CD4-positive, alpha-beta T cell (primary cell): ENCODE results near the gene SLC41A2. TPM values are rescaled to one million over a fixed set of nuclear protein-coding genes. Genes with fewer than 3 reads are reported as not detected.

Experiments
- ATAC-seq: fragments of 200-7000 bp; cut with Tn5 transposase; one replicate; pipeline ENCODE4 v1.10.0; 2022; ENCODE audit warnings: mild to moderate bottlenecking; ENCODE audit not compliant: poor library complexity
- CTCF ChIA-PET: fragments of 350-600 bp; sonication (Branson Sonifier 250); formaldehyde crosslinking; loops from one replicate; lab custom pipeline; 2021; ENCODE audit warnings: antibody characterized with exemption, inconsistent platforms; lab: Charles Lee
- POLR2A ChIA-PET: fragments of 350-600 bp; sonication (Branson Sonifier 250); formaldehyde crosslinking; loops from one replicate; lab custom pipeline; 2021; ENCODE audit warnings: antibody characterized with exemption, inconsistent platforms; lab: Charles Lee
- DNase-seq, 14 experiments: peaks; one replicate each; pipeline ENCODE4 v3.0.0-alpha.2; 2013 to 2020; ENCODE audit warnings: mixed read lengths in 2 of 14
- H3K27ac ChIP-seq, 2 donors: one replicate each; pipeline versions ENCODE4 v1.5.1 to v1.7.0; 2013; ENCODE audit warnings: low read length in 2 of 2, low read depth in 1 of 2, mild to moderate bottlenecking in 1 of 2
- H3K27me3 ChIP-seq, 2 experiments: 1 replicate in 1 of 2; 2 replicates in 1 of 2; pipeline versions ENCODE4 v1.6.1 to v1.7.0; 2013; ENCODE audit warnings: low read length in 2 of 2, control low read depth in 1 of 2, mild to moderate bottlenecking in 1 of 2, moderate library complexity in 1 of 2; ENCODE audit not compliant: insufficient read depth in 2 of 2, control insufficient read depth in 1 of 2
- H3K36me3 ChIP-seq: one replicate; pipeline ENCODE4 v1.6.1; 2013; ENCODE audit warnings: low read length, control low read depth; ENCODE audit not compliant: insufficient read depth
- H3K4me1 ChIP-seq: one replicate; pipeline ENCODE4 v1.6.1; 2013; ENCODE audit warnings: low read length, control low read depth; ENCODE audit not compliant: insufficient read depth
- H3K4me3 ChIP-seq: one replicate; pipeline ENCODE4 v1.5.1; 2013; ENCODE audit warnings: mild to moderate bottlenecking, low read length, moderate library complexity
- H3K9me3 ChIP-seq, 2 experiments: 1 replicate in 1 of 2; 2 replicates in 1 of 2; pipeline versions ENCODE4 v1.6.1 to v1.7.0; 2013; ENCODE audit warnings: low read length in 2 of 2, mild to moderate bottlenecking in 2 of 2, control low read depth in 1 of 2, moderate library complexity in 1 of 2; ENCODE audit not compliant: control insufficient read depth in 1 of 2, insufficient read depth in 1 of 2
- H3K27ac Mint-ChIP-seq: one replicate; pipeline ENCODE4 v1.8.0; 2020; ENCODE audit warnings: mixed read lengths
- H3K27me3 Mint-ChIP-seq: one replicate; pipeline ENCODE4 v1.8.0; 2021; ENCODE audit warnings: mixed read lengths
- H3K36me3 Mint-ChIP-seq: one replicate; pipeline ENCODE4 v1.8.0; 2021; ENCODE audit warnings: low read depth, mixed read lengths
- H3K4me1 Mint-ChIP-seq: one replicate; pipeline ENCODE4 v1.8.0; 2021; ENCODE audit warnings: low read depth, mixed read lengths
- H3K4me3 Mint-ChIP-seq: one replicate; pipeline ENCODE4 v1.8.0; 2020; ENCODE audit warnings: mild to moderate bottlenecking, mixed read lengths
- H3K9me3 Mint-ChIP-seq: one replicate; pipeline ENCODE4 v1.8.0; 2020; ENCODE audit warnings: mixed read lengths
- intact Hi-C, 2 experiments: fragments of 100-400 bp; cut with DNase I in 1 of 2; cut with micrococcal nuclease in 1 of 2; formaldehyde crosslinking; loops; one replicate each; pipeline versions ENCODE4 v1.15.1 to v1.9.0; 2023 to 2025; cut with DNase I, micrococcal nuclease
- polyA plus RNA-seq, 2 donors: library from polyadenylated mRNA; unstranded; fragments of 120-200 nt; gene quantifications; one replicate each; pipeline ENCODE4 v1.2.1, GENCODE V29; 2013
- total RNA-seq, 174 experiments: library from RNA in 2 of 174; stranded (reverse) in 2 of 174; gene quantifications; one replicate each; pipeline ENCODE4 v1.2.3 and lab custom pipeline; 2021 to 2026
- TF ChIP-seq, protein P1 (sequence below): fragments of 200-600 bp; IDR thresholded peaks from one replicate; pipeline ENCODE4 v1.8.0; 2022; ENCODE audit warnings: antibody characterized with exemption, mild to moderate bottlenecking

SLC41A2 gene, protein sequence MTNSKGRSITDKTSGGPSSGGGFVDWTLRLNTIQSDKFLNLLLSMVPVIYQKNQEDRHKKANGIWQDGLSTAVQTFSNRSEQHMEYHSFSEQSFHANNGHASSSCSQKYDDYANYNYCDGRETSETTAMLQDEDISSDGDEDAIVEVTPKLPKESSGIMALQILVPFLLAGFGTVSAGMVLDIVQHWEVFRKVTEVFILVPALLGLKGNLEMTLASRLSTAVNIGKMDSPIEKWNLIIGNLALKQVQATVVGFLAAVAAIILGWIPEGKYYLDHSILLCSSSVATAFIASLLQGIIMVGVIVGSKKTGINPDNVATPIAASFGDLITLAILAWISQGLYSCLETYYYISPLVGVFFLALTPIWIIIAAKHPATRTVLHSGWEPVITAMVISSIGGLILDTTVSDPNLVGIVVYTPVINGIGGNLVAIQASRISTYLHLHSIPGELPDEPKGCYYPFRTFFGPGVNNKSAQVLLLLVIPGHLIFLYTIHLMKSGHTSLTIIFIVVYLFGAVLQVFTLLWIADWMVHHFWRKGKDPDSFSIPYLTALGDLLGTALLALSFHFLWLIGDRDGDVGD
- total RNA-seq (1 to 10 TPM; 1.2 to 1.7 TPM), total RNA-seq (lab: John Stamatoyannopoulos, UW) (1.3 to 30.7 (median 8.4) reads per million in 172 experiments)
- polyA plus RNA-seq (2013, experiment 1 of 2), result 1.0 TPM
- 0.94 TPM for polyA plus RNA-seq (2013, experiment 2 of 2)

DNA sequence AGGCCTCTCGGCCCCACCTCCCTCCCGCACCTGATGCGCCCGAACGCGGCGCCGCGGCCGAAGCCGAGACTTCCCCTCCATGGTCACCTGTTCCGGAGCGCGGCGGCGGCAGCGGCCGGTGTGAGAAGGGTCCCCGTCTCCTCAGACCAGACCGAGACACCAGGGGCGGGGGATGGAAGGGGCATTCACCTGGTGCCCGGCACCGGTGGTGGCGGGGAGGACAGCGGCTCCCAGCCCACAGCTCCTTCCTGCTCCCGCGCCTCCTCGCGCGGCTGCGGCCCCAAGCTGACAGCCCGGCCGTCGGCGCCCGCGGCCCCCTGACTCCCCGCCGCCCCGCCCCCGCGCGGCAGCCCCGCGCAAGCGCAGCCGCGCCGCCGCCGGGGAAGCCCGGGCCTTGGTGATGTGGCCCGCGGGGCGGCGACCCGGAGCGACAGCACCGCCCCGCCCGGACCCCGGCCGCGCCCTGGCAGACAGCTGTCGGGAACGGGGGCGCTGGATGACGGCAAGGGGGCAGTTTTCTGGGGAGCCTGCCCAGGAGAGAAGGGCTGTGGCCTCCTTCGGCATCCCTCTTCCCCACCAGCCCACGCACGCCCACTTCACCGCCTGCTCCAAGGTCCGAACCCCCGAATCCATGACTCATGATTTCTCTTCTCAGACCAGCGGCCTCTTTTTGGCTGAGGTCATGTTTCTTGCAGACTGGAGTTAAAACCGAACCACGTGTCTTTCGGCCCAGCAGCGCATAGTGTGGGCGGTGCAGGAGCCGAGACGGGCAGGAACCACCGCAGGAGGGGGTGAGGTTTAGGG, at the start of gene SLC41A2:
TSS of gene SLC41A2 (minus strand) at position 290 of the 804 bp plus-strand sequence. CDS start 29,763 bp downstream, outside the sequence.
- CTCF ChIA-PET, result interaction anchor here (0.7 to 2.1 kb wide), 7 partner anchors 92 to 500 kb away, joined by 3 to 9 read pairs (median 3); no protein-coding TSS in a partner anchor
- no peaks in the 10 kb centered on the region for H3K27me3 ChIP-seq
- H3K27ac Mint-ChIP-seq, result peak within 1 kb of the TSS; percentile 93
- peak within 1 kb of the TSS; percentile 63 for H3K4me3 ChIP-seq
- POLR2A ChIA-PET, result interaction anchor here (0.6 to 2.3 kb wide), 5 partner anchors 9 to 576 kb away, joined by 3 to 7 read pairs (median 4); no protein-coding TSS in a partner anchor
- peak within 1 kb of the TSS; percentile 99 for H3K4me3 Mint-ChIP-seq
- intact Hi-C loops, result loop anchor here (1.0 to 10.0 kb wide), 5 partner anchors 28 to 576 kb away; partner anchors contain the start of genes NOPCHAP1 (in 2 of the 2) and CHST11 (in 1 of the 2)
- H3K4me1 Mint-ChIP-seq, result peaks cover 26% of the 10 kb centered on the region
- H3K36me3 ChIP-seq, result no peaks in the 10 kb centered on the region
- ATAC-seq (peak; percentile 95), DNase-seq (peak; percentile 53 to 93 (median 72))
- peaks cover 15% of the 10 kb centered on the region for H3K4me1 ChIP-seq
- TF ChIP-seq, protein P1, sequence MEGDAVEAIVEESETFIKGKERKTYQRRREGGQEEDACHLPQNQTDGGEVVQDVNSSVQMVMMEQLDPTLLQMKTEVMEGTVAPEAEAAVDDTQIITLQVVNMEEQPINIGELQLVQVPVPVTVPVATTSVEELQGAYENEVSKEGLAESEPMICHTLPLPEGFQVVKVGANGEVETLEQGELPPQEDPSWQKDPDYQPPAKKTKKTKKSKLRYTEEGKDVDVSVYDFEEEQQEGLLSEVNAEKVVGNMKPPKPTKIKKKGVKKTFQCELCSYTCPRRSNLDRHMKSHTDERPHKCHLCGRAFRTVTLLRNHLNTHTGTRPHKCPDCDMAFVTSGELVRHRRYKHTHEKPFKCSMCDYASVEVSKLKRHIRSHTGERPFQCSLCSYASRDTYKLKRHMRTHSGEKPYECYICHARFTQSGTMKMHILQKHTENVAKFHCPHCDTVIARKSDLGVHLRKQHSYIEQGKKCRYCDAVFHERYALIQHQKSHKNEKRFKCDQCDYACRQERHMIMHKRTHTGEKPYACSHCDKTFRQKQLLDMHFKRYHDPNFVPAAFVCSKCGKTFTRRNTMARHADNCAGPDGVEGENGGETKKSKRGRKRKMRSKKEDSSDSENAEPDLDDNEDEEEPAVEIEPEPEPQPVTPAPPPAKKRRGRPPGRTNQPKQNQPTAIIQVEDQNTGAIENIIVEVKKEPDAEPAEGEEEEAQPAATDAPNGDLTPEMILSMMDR, result no peak
- H3K27me3 Mint-ChIP-seq, result peaks cover 7% of the 10 kb centered on the region
- no peaks in the 10 kb centered on the region for H3K9me3 Mint-ChIP-seq
- H3K9me3 ChIP-seq, result no peaks in the 10 kb centered on the region
- no peak within 1 kb of the TSS for H3K27ac ChIP-seq
- peaks cover 4% of the 10 kb centered on the region for H3K36me3 Mint-ChIP-seq

DNA sequence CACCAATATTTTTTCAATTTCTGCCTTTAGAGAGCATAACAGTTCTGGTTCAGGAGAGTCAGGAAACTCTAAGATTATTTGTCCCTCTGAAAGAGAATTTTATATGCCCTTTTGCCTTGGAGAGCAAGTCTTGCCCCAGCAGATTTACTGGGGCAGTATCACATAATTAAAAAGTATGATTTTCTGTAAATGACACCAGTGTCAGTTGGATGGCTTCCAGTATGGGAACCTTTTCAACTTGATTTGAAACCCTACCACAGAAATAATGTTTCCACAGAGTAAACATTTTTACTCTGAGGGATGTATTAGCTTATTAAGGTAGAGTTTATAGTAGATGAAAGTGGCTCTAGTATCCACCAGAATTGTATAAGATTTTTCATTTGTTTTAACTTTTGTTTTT, 43.4 kb upstream of the SLC41A2 start:
- H3K27ac Mint-ChIP-seq, result no peak overlapping the region
- CTCF ChIA-PET, result interaction anchor here (1.0 kb wide), 1 partner anchor 10 kb away, joined by 3 read pairs; no protein-coding TSS in a partner anchor

More for the DNA sequence above, 43.4 kb upstream of the SLC41A2 start:
- Histone ChIP-seq H3K36me3 (peaks cover 45% of the 10 kb centered on the region), H3K9me3 (no peaks in the 10 kb centered on the region), H3K4me3 (no peak overlapping the region), H3K27me3 (no peaks in the 10 kb centered on the region), H3K4me1 (no peaks in the 10 kb centered on the region), H3K27ac (no peak overlapping the region)
- peaks cover 96% of the 10 kb centered on the region for H3K36me3 Mint-ChIP-seq
- DNase-seq (no peak), ATAC-seq (no peak)
- H3K9me3 Mint-ChIP-seq, result no peaks in the 10 kb centered on the region
- TF ChIP-seq, protein P1, result no peak
- H3K27me3 Mint-ChIP-seq, result no peaks in the 10 kb centered on the region
- POLR2A ChIA-PET, result interaction anchor here (0.6 kb wide), 1 partner anchor 25 kb away, joined by 4 read pairs; no protein-coding TSS in a partner anchor
- H3K4me3 Mint-ChIP-seq, result no peak overlapping the region
- peaks cover 13% of the 10 kb centered on the region for H3K4me1 Mint-ChIP-seq
- intact Hi-C loops, result no loop called here
